Testis (tissue), 2 donors: ENCODE data around the gene U2SURP.

Source experiments
- CTCF ChIP-seq, 3 experiments: fragments of 450-650 bp in 2 of 3; fragments of 200-600 bp in 1 of 3; sonication (generic) in 1 of 3; IDR thresholded peaks; one replicate each; pipeline ENCODE4 v1.5.1; 2016 to 2019; ENCODE audit warnings: antibody characterized with exemption in 3 of 3, mild to moderate bottlenecking in 2 of 3, moderate library complexity in 1 of 3
- POLR2A ChIP-seq: fragments of 450-650 bp; IDR thresholded peaks from one replicate; pipeline ENCODE4 v1.6.1; 2017; ENCODE audit warnings: antibody characterized with exemption, mild to moderate bottlenecking, moderate library complexity

- TF ChIP-seq CTCF (IDR thresholded peaks at IDR 0.05) (no peak), POLR2A (no peak)
Observed at GRCh38 chr3:143083781-143084180, 82.4 kb downstream of the U2SURP start.
